H1 (cell line): ENCODE results near the gene CGN. TPM values are rescaled to one million over a fixed set of nuclear protein-coding genes. Genes with fewer than 3 reads are reported as not detected.

Source experiments
- CTCF ChIA-PET: fragments of 300-600 bp; sonication (Branson Sonifier 250); formaldehyde crosslinking; loops from one replicate; lab custom pipeline; 2021; ENCODE audit not compliant: partially characterized antibody; lab: Charles Lee
- POLR2A ChIA-PET: fragments of 300-600 bp; sonication (Branson Sonifier 250); formaldehyde crosslinking; loops from one replicate; lab custom pipeline; 2021; ENCODE audit warnings: inconsistent platforms; ENCODE audit not compliant: partially characterized antibody; lab: Charles Lee
- DNase-seq, 2 experiments: peaks; one replicate each; pipeline versions ENCODE4 v3.0.0 to v3.0.0-alpha.2; 2010 to 2022; ENCODE audit warnings: low spot score in 2 of 2, low read depth in 1 of 2, mixed read lengths in 1 of 2
- FAIRE-seq: peaks from 2 replicates; lab custom pipeline; 2011; peaks lifted over from hg19 to GRCh38; lab: Jason Lieb, UNC
- H2AFZ ChIP-seq: 2 replicates; pipeline ENCODE4 v1.8.1; 2012; ENCODE audit warnings: low read length, inconsistent platforms
- H2AK5ac ChIP-seq: 2 replicates; pipeline ENCODE4 v1.6.1; 2013; ENCODE audit warnings: low read depth, low read length
- H2BK120ac ChIP-seq: replicated peaks from 2 replicates; pipeline ENCODE3; 2013; ENCODE audit warnings: low read depth, low read length, inconsistent platforms
- H2BK12ac ChIP-seq: 2 replicates; pipeline ENCODE4 v1.6.1; 2013; ENCODE audit warnings: low read depth, low read length
- H2BK15ac ChIP-seq: 2 replicates; pipeline ENCODE4 v1.6.1; 2013; ENCODE audit warnings: low read length
- H2BK20ac ChIP-seq: 2 replicates; pipeline ENCODE4 v1.6.1; 2013; ENCODE audit warnings: low read length
- H2BK5ac ChIP-seq: 2 replicates; pipeline ENCODE4 v1.6.1; 2013; ENCODE audit warnings: low read depth, low read length
- H3K14ac ChIP-seq: 2 replicates; pipeline ENCODE4 v1.6.1; 2013; ENCODE audit warnings: inconsistent platforms; ENCODE audit not compliant: insufficient read length
- H3K18ac ChIP-seq: 2 replicates; pipeline ENCODE4 v1.6.1; 2013; ENCODE audit warnings: low read length; ENCODE audit errors: extremely low read depth
- H3K23ac ChIP-seq: 2 replicates; pipeline ENCODE4 v1.6.1; 2013; ENCODE audit warnings: inconsistent platforms; ENCODE audit not compliant: insufficient read length
- H3K23me2 ChIP-seq: 2 replicates; pipeline ENCODE4 v1.6.1; 2013; ENCODE audit warnings: low read depth, low read length
- H3K27ac ChIP-seq: 2 replicates; pipeline ENCODE4 v1.6.1; 2011; ENCODE audit warnings: low read depth, low read length, inconsistent platforms
- H3K27me3 ChIP-seq, 4 experiments: replicated peaks in 1 of 4; 1 replicate in 1 of 4; 2 replicates in 3 of 4; pipeline versions ENCODE4 v1.6.1 to v1.8.1; 2011 to 2013; ENCODE audit warnings: low read length in 3 of 4, mild to moderate bottlenecking in 3 of 4, inconsistent platforms in 2 of 4, mixed read lengths in 2 of 4, moderate library complexity in 1 of 4; ENCODE audit not compliant: control insufficient read depth in 3 of 4, insufficient read depth in 3 of 4; ENCODE audit errors: extremely low read depth in 1 of 4
- H3K36me3 ChIP-seq, 4 experiments: 2 replicates each; pipeline versions ENCODE4 v1.6.1 to v1.8.1; 2011 to 2013; ENCODE audit warnings: mild to moderate bottlenecking in 4 of 4, low read length in 3 of 4, moderate library complexity in 2 of 4, control low read depth in 1 of 4, inconsistent platforms in 1 of 4; ENCODE audit not compliant: insufficient read depth in 4 of 4, control insufficient read depth in 2 of 4
- H3K4ac ChIP-seq: replicated peaks from 2 replicates; pipeline ENCODE3; 2013; ENCODE audit warnings: low read length, low read depth, mixed read lengths, inconsistent platforms; ENCODE audit not compliant: insufficient read length
- H3K4me1 ChIP-seq, 4 experiments: replicated peaks in 1 of 4; 1 replicate in 1 of 4; 2 replicates in 3 of 4; pipeline versions ENCODE4 v1.6.1 to v1.8.1; 2011 to 2013; ENCODE audit warnings: low read length in 3 of 4, inconsistent platforms in 2 of 4, mixed read lengths in 1 of 4; ENCODE audit not compliant: insufficient read depth in 4 of 4, control insufficient read depth in 3 of 4
- H3K4me2 ChIP-seq, 2 experiments: 2 replicates each; pipeline versions ENCODE4 v1.6.1 to v1.8.1; 2011 to 2013; ENCODE audit warnings: low read depth in 2 of 2, low read length in 2 of 2, control low read depth in 1 of 2, inconsistent platforms in 1 of 2, mild to moderate bottlenecking in 1 of 2; ENCODE audit not compliant: insufficient read depth in 1 of 2
- H3K4me3 ChIP-seq, 4 experiments: fragments of 200-600, 300-600 bp in 1 of 4; sonication (generic), shearing (Covaris generic), sonication (Bioruptor Twin) in 1 of 4; 2 replicates each; pipeline versions ENCODE4 v1.5.1 to v1.8.1; 2011 to 2016; ENCODE audit warnings: low read length in 4 of 4, low read depth in 3 of 4, control low read depth in 2 of 4, inconsistent platforms in 2 of 4, mild to moderate bottlenecking in 2 of 4, mixed read lengths in 1 of 4, moderate library complexity in 1 of 4; ENCODE audit not compliant: insufficient read depth in 2 of 4; ENCODE audit errors: extremely low read depth in 1 of 4
- H3K56ac ChIP-seq: replicated peaks from 2 replicates; pipeline ENCODE3; 2013; ENCODE audit warnings: low read depth, mild to moderate bottlenecking, mixed read lengths, low read length, inconsistent platforms; ENCODE audit not compliant: insufficient read length
- H3K79me1 ChIP-seq: 2 replicates; pipeline ENCODE4 v1.6.1; 2013; ENCODE audit warnings: low read depth, low read length, control low read depth
- H3K79me2 ChIP-seq, 2 experiments: 2 replicates each; pipeline versions ENCODE4 v1.6.1 to v1.8.1; 2012 to 2013; ENCODE audit warnings: low read length in 2 of 2, mild to moderate bottlenecking in 2 of 2, inconsistent platforms in 1 of 2; ENCODE audit not compliant: insufficient read depth in 2 of 2, control insufficient read depth in 1 of 2
- H3K9ac ChIP-seq, 4 experiments: replicated peaks in 1 of 4; 1 replicate in 1 of 4; 2 replicates in 3 of 4; pipeline versions ENCODE4 v1.6.1 to v1.8.1; 2011 to 2013; ENCODE audit warnings: low read depth in 3 of 4, low read length in 3 of 4, control low read depth in 2 of 4, mild to moderate bottlenecking in 2 of 4, moderate library complexity in 2 of 4, inconsistent platforms in 1 of 4; ENCODE audit errors: extremely low read depth in 1 of 4
- H3K9me3 ChIP-seq, 2 experiments: 2 replicates each; pipeline versions ENCODE4 v1.6.1 to v1.8.1; 2012 to 2013; ENCODE audit warnings: mild to moderate bottlenecking in 2 of 2, moderate library complexity in 2 of 2, control low read depth in 1 of 2, inconsistent platforms in 1 of 2, low read depth in 1 of 2, low read length in 1 of 2, mixed read lengths in 1 of 2; ENCODE audit not compliant: insufficient read depth in 2 of 2
- H4K20me1 ChIP-seq, 2 experiments: replicated peaks in 1 of 2; 2 replicates each; pipeline versions ENCODE3 to v1.8.1; 2011 to 2013; ENCODE audit warnings: inconsistent platforms in 2 of 2, low read length in 2 of 2, mild to moderate bottlenecking in 1 of 2; ENCODE audit not compliant: insufficient read depth in 2 of 2, control insufficient read depth in 1 of 2
- H4K5ac ChIP-seq: 2 replicates; pipeline ENCODE4 v1.6.1; 2013; ENCODE audit warnings: low read length, low read depth, mixed read lengths, inconsistent platforms; ENCODE audit not compliant: insufficient read length
- H4K8ac ChIP-seq: 2 replicates; pipeline ENCODE4 v1.8.0; 2013; ENCODE audit warnings: mild to moderate bottlenecking, moderate library complexity, low read length, inconsistent platforms; ENCODE audit not compliant: insufficient read depth; ENCODE audit errors: extremely low read depth
- H4K91ac ChIP-seq: replicated peaks from 2 replicates; pipeline ENCODE3; 2013; ENCODE audit warnings: low read length, mixed read lengths, inconsistent platforms; ENCODE audit not compliant: insufficient read length
- ATF2 ChIP-seq: IDR thresholded peaks from 2 replicates; pipeline ENCODE4 v1.6.1; 2012; ENCODE audit warnings: low read length, inconsistent platforms
- HDAC2 ChIP-seq, 2 experiments: fragments of 300-600 bp in 1 of 2; sonication (generic) in 1 of 2; IDR thresholded peaks; 2 replicates each; pipeline ENCODE4 v1.6.1; 2011 to 2012; ENCODE audit warnings: low read depth in 2 of 2, low read length in 2 of 2, mild to moderate bottlenecking in 2 of 2, moderate library complexity in 2 of 2, borderline replicate concordance in 1 of 2, inconsistent platforms in 1 of 2
- RAD21 ChIP-seq, 2 experiments: IDR thresholded peaks in 1 of 2; conservative IDR thresholded peaks in 1 of 2; 2 replicates each; pipeline ENCODE4 v1.6.1; 2011; ENCODE audit warnings: low read depth in 2 of 2, low read length in 2 of 2, improper control_type of control experiment in 1 of 2, inconsistent platforms in 1 of 2, mild to moderate bottlenecking in 1 of 2, moderate library complexity in 1 of 2
- SAP30 ChIP-seq: fragments of 300-600 bp; sonication (generic); IDR thresholded peaks from 2 replicates; pipeline ENCODE4 v1.7.1; 2012; ENCODE audit warnings: low read length, moderate library complexity, mild to moderate bottlenecking, inconsistent platforms; ENCODE audit not compliant: insufficient read depth, insufficient replicate concordance
- SIN3A ChIP-seq, 2 experiments: IDR thresholded peaks in 1 of 2; conservative IDR thresholded peaks in 1 of 2; 2 replicates each; pipeline ENCODE4 v1.6.1; 2011 to 2012; ENCODE audit warnings: low read length in 2 of 2, improper control_type of control experiment in 1 of 2, low read depth in 1 of 2, mild to moderate bottlenecking in 1 of 2
- USF2 ChIP-seq: IDR thresholded peaks from 2 replicates; pipeline ENCODE4 v1.6.1; 2011; ENCODE audit warnings: low read length, improper control_type of control experiment
- WGBS, 2 experiments: shearing (Covaris generic) in 1 of 2; methylation state at CpG; one replicate each; pipeline versions ENCODE4 v1.1.6 to v1.1.7; 2013 to 2015; ENCODE audit warnings: low lambda C conversion rate in 2 of 2, mixed read lengths in 2 of 2, inconsistent platforms in 1 of 2, low coverage in 1 of 2, missing lambda C conversion rate in 1 of 2; ENCODE audit not compliant: insufficient replicate concordance in 2 of 2, insufficient coverage in 1 of 2, insufficient read length in 1 of 2; ENCODE audit errors: extremely low coverage in 1 of 2, missing lambda C conversion rate in 1 of 2; 5-methylcytosine and 5-hydroxymethylcytosine counted together
- polyA plus RNA-seq, 7 experiments: library from polyadenylated mRNA; depleted of rRNA in 3 of 7; stranded (reverse) in 5 of 7; unstranded in 2 of 7; fragments of >200 nt in 5 of 7; fragments of 200-250 nt in 2 of 7; gene quantifications; 1 replicate in 5 of 7; 2 replicates in 1 of 7; 4 replicates in 1 of 7; pipeline versions ENCODE4 v1.2.1 to v1.2.3, GENCODE V29; 2011 to 2013; ENCODE audit warnings: missing spikeins in 2 of 7, mixed read lengths in 2 of 7
- total RNA-seq: library from RNA; stranded (reverse); fragmentation: NEBNext Ultra II Directional; extraction: Animal tissue kit (Norgen Biotek cat#: 25700); gene quantifications from 2 replicates; pipeline ENCODE4 v1.2.1, GENCODE V29; 2021

CGN gene
- total and polyA plus RNA-seq, 2 of the 8 experiments (the other 6 are each of a cell fraction or from before 2014, with no cell fraction given), result 15.9 to 52.7 TPM

GRCh38 chr1:151511636-151512215, 539 bp downstream of the CGN start:
- ChIA-PET CTCF (interaction anchor here (1.0 to 1.5 kb wide), 4 partner anchors 21 to 66 kb away, joined by 3 read pairs; no protein-coding TSS in a partner anchor), POLR2A (interaction anchor here (0.6 to 17.1 kb wide), 9 partner anchors 9 to 211 kb away, joined by 3 to 283 read pairs (median 8); partner anchors contain the start of gene TUFT1)
- Histone ChIP-seq H3K9me3 (no peaks in the 10 kb centered on the region), H3K4me2 (peak overlapping the region; percentile 83 to 98), H4K91ac (no peak overlapping the region), H2BK15ac (peak overlapping the region; percentile 72; the same call in 1 of the 2 replicates), H3K27ac (peak overlapping the region; percentile 17; the same call in 1 of the 2 replicates), H2BK5ac (peak overlapping the region; percentile 71; the same call in 1 of the 2 replicates), H2BK20ac (no peak overlapping the region), H3K79me1 (peaks cover 14% of the 10 kb centered on the region), H4K20me1 (peaks cover 0 to 2% of the 10 kb centered on the region in 2 experiments), H3K9ac (peak overlapping the region; percentile 43 to 59 (median 58)), H4K5ac (peak overlapping the region; percentile 82), H3K56ac (peak overlapping the region; percentile 52), H2BK120ac (no peak overlapping the region), H3K18ac (peak overlapping the region; percentile 83), H2BK12ac (peak overlapping the region; percentile 97; the same call in 1 of the 2 replicates), H3K23me2 (peaks cover 24% of the 10 kb centered on the region), H3K4me1 (peaks cover 19 to 36% (median 21%) of the 10 kb centered on the region in 4 experiments), H3K27me3 (0 out of 7 replicates have a peak, but pooled peaks cover 0 to 3% (median 0%) of the 10 kb centered on the region in 4 experiments), H3K4me3 (peak overlapping the region; percentile 80 to 85 (median 84)), H2AFZ (no peak overlapping the region), H3K14ac (no peak overlapping the region)
- 4% methylated on average over 22 of the region's 23 CpGs; no CpG with 5 or more reads in 1 of the 2 experiments for WGBS, 2 experiments
- DNase-seq, result peak in 1 of 2 experiments; percentile 63
- TF ChIP-seq ATF2, result no peak
- TF ChIP-seq HDAC2 (IDR thresholded peaks at IDR 0.05; ENCODE audit: borderline replicate concordance in 1 of 2, low read depth in 2 of 2, low read length in 2 of 2), result peak in 1 of 2 experiments; percentile 70; a peak in 1 of 4 replicates
- peak in 1 of 2 experiments; percentile 71; a peak in 2 of 4 replicates for TF ChIP-seq SIN3A (conservative IDR thresholded peaks at IDR 0.05 in 1 of 2, IDR thresholded peaks at IDR 0.05 in 1 of 2; ENCODE audit: low read depth in 1 of 2, low read length in 2 of 2)
- TF ChIP-seq SAP30, result peak; percentile 60
- no peak for TF ChIP-seq USF2
- TF ChIP-seq RAD21 (IDR thresholded peaks at IDR 0.05 in 1 of 2, conservative IDR thresholded peaks at IDR 0.05 in 1 of 2; ENCODE audit: low read depth in 2 of 2, low read length in 2 of 2), result peak in 1 of 2 experiments; percentile 0; a peak in 1 of 4 replicates
- TF ChIP-seq, all 59 proteins: peak for 4
- Histone ChIP-seq H3K23ac (no peak overlapping the region), H4K8ac (peak overlapping the region; percentile 31), H2AK5ac (no peak overlapping the region), H3K4ac (peak overlapping the region; percentile 7), H3K36me3 (no peaks in the 10 kb centered on the region), H3K79me2 (peaks cover 0 to 39% of the 10 kb centered on the region in 2 experiments; a peak in 2 of 4 replicates)
- FAIRE-seq, result no peak
